ENCODE results near the gene TMEM252.

Gene TMEM252

DNA sequence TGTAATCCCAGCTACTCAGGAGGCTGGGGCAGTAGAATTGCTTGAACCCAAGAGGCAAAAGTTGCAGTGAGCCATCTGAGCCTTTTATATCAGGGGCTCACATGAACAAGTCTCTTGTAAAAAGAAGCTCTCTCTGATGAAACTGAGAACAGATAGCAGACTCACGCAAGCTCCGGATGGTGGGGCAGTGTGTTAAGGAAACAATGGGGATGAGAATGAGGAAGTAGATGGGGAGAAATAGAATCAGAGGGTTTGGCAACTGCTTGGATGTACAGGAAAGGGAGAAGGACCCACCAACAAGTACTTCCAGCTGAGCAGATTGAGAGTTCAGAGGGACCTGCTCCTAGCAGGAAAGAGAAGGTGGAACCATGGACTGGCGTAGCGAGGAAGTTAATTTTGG is 18.6 kb downstream of the TMEM252 start:
- H3K4me3 ChIP-seq (ENCODE audit: low read length, poor library complexity, severe bottlenecking): no peak overlapping the region
- H3K36me3 ChIP-seq (ENCODE audit: insufficient read depth, low read length): no peaks in the 10 kb centered on the region
- no peaks in the 10 kb centered on the region for H3K27me3 ChIP-seq (ENCODE audit: insufficient read depth, low read length, poor library complexity, severe bottlenecking)
- H3K4me1 ChIP-seq (ENCODE audit: insufficient read depth, low read length, poor library complexity, severe bottlenecking): no peaks in the 10 kb centered on the region
- H3K9me3 ChIP-seq (ENCODE audit: insufficient read depth, low read depth, low read length): peaks cover 13% of the 10 kb centered on the region; the same call in 1 of the 2 replicates
- TF ChIP-seq, protein P1, sequence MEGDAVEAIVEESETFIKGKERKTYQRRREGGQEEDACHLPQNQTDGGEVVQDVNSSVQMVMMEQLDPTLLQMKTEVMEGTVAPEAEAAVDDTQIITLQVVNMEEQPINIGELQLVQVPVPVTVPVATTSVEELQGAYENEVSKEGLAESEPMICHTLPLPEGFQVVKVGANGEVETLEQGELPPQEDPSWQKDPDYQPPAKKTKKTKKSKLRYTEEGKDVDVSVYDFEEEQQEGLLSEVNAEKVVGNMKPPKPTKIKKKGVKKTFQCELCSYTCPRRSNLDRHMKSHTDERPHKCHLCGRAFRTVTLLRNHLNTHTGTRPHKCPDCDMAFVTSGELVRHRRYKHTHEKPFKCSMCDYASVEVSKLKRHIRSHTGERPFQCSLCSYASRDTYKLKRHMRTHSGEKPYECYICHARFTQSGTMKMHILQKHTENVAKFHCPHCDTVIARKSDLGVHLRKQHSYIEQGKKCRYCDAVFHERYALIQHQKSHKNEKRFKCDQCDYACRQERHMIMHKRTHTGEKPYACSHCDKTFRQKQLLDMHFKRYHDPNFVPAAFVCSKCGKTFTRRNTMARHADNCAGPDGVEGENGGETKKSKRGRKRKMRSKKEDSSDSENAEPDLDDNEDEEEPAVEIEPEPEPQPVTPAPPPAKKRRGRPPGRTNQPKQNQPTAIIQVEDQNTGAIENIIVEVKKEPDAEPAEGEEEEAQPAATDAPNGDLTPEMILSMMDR (conservative IDR thresholded peaks at IDR 0.05; ENCODE audit: low read length): no peak
- TF ChIP-seq EZH2phosphoT487 (IDR thresholded peaks at IDR 0.05; ENCODE audit: borderline replicate concordance): no peak
- H3K9me2 ChIP-seq (replicated peaks; ENCODE audit: low read depth, low read length): 0 out of 2 replicates have a peak, but pooled peaks cover 5% of the 10 kb centered on the region
- H3K9ac ChIP-seq (ENCODE audit: low read depth, low read length, poor library complexity, severe bottlenecking): no peak overlapping the region
- H2AFZ ChIP-seq (ENCODE audit: low read length): no peak overlapping the region
- no peaks in the 10 kb centered on the region for H3K79me2 ChIP-seq (ENCODE audit: insufficient read depth, low read length)
- H4K20me1 ChIP-seq (ENCODE audit: insufficient read depth, low read length, poor library complexity, severe bottlenecking): no peaks in the 10 kb centered on the region
- H3K4me2 ChIP-seq (ENCODE audit: low read depth, low read length, poor library complexity, severe bottlenecking): no peak overlapping the region
- no peaks in the 10 kb centered on the region for H3F3A ChIP-seq (ENCODE audit: low read depth)

DNA sequence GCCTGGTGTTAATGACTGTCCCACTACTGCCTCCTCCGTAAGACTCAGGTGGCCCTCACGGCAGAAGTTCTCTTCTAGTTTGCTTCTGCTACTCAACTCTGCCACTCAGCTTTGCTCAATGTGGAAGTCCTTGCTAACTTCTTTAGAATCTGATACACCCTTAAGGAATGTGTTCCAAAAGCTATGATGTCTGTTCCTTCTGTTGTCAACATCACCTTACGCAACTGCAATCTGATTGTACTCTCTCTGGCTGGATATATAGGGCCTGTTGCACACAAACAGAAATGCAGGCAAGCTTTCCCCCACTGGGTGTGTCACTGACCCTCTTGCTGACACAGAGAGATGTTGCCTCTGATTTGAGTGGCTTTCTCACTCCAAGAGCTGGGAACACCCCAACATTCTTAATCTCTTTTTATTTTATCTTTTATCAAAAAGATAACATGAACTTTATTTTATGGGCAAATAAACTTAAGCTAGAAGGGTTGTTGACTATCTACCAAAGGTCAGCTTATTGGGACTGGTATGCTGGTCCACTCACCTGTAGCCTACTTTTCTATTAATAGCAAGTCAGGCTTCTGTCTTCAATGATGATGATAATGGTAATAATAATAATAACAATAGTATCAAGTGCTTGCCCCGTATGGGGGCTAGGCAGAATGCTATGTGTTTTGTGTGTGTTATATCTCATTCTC is 25.2 kb downstream of the TMEM252 start:
- H3K4me2 ChIP-seq (ENCODE audit: low read depth, low read length, poor library complexity, severe bottlenecking): no peak overlapping the region
- H3K36me3 ChIP-seq (ENCODE audit: insufficient read depth, low read length): no peaks in the 10 kb centered on the region
- H4K20me1 ChIP-seq (ENCODE audit: insufficient read depth, low read length, poor library complexity, severe bottlenecking): no peaks in the 10 kb centered on the region
- no peaks in the 10 kb centered on the region for H3F3A ChIP-seq (ENCODE audit: low read depth)
- no peaks in the 10 kb centered on the region for H3K27me3 ChIP-seq (ENCODE audit: insufficient read depth, low read length, poor library complexity, severe bottlenecking)
- H3K4me1 ChIP-seq (ENCODE audit: insufficient read depth, low read length, poor library complexity, severe bottlenecking): no peaks in the 10 kb centered on the region
- H2AFZ ChIP-seq (ENCODE audit: low read length): 0 out of 2 replicates have a peak overlapping the region, but pooled peaks have one; percentile 12
- no peaks in the 10 kb centered on the region for H3K9me2 ChIP-seq (replicated peaks; ENCODE audit: low read depth, low read length)
- H3K79me2 ChIP-seq (ENCODE audit: insufficient read depth, low read length): no peaks in the 10 kb centered on the region
- peaks cover 13% of the 10 kb centered on the region; the same call in 1 of the 2 replicates for H3K9me3 ChIP-seq (ENCODE audit: insufficient read depth, low read depth, low read length)
- no peak for TF ChIP-seq EZH2phosphoT487 (IDR thresholded peaks at IDR 0.05; ENCODE audit: borderline replicate concordance)
- TF ChIP-seq, protein P1 (conservative IDR thresholded peaks at IDR 0.05; ENCODE audit: low read length): no peak
- no peak overlapping the region for H3K9ac ChIP-seq (ENCODE audit: low read depth, low read length, poor library complexity, severe bottlenecking)
- no peak overlapping the region for H3K4me3 ChIP-seq (ENCODE audit: low read length, poor library complexity, severe bottlenecking)

DNA sequence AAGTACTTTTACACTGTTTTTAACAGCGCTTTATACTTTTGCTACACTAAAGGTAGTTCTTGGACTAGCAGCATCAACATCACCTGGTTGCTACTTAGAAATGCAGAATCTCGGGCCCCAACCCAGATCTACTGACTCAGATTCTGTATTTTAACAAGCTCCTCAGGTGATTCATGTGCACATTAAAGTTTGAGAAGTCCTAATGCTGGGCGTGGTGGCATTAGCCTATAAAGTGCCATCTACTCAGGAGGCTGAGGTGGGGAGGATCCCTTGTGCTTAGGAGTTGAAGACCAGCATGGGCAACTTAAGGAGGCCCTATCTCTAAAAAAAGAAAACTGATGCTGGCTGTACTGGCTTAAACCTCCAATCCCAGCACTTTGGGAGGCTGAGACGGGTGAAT is 26.7 kb downstream of the TMEM252 start:
- Histone ChIP-seq H3K9ac (ENCODE audit: low read depth, low read length, poor library complexity, severe bottlenecking) (no peak overlapping the region), H3K79me2 (ENCODE audit: insufficient read depth, low read length) (no peaks in the 10 kb centered on the region), H3F3A (ENCODE audit: low read depth) (no peaks in the 10 kb centered on the region), H3K9me2 (replicated peaks; ENCODE audit: low read depth, low read length) (no peaks in the 10 kb centered on the region), H4K20me1 (ENCODE audit: insufficient read depth, low read length, poor library complexity, severe bottlenecking) (no peaks in the 10 kb centered on the region), H3K4me2 (ENCODE audit: low read depth, low read length, poor library complexity, severe bottlenecking) (no peak overlapping the region), H3K36me3 (ENCODE audit: insufficient read depth, low read length) (no peaks in the 10 kb centered on the region), H3K9me3 (ENCODE audit: insufficient read depth, low read depth, low read length) (peaks cover 13% of the 10 kb centered on the region; the same call in 1 of the 2 replicates), H3K4me1 (ENCODE audit: insufficient read depth, low read length, poor library complexity, severe bottlenecking) (no peaks in the 10 kb centered on the region), H3K27me3 (ENCODE audit: insufficient read depth, low read length, poor library complexity, severe bottlenecking) (no peaks in the 10 kb centered on the region), H3K4me3 (ENCODE audit: low read length, poor library complexity, severe bottlenecking) (no peak overlapping the region), H2AFZ (ENCODE audit: low read length) (no peak overlapping the region)
- no peak for TF ChIP-seq EZH2phosphoT487 (IDR thresholded peaks at IDR 0.05; ENCODE audit: borderline replicate concordance)
- TF ChIP-seq, protein P1 (conservative IDR thresholded peaks at IDR 0.05; ENCODE audit: low read length): no peak

All from Loucy (cell line).